ENCODE results near the gene SLC30A2. TPM values are rescaled to one million over a fixed set of nuclear protein-coding genes. Genes with fewer than 3 reads are reported as not detected.
A peak's percentile ranks its signal among the peaks of the same experiment; 100 is the strongest.

Gene SLC30A2
- total RNA-seq, 1 experiment from 2014 or later: 0.35 TPM

GRCh38 chr1:26022404-26022779 lies 23.5 kb downstream of the SLC30A2 start:
- no peak for DNase-seq
- no peak overlapping the region for H3K27ac ChIP-seq (ENCODE audit: insufficient read length, low read depth, low read length)
- no peak overlapping the region for H3K23ac ChIP-seq (ENCODE audit: insufficient read length, low read depth, low read length)
- no peak overlapping the region for H3K14ac ChIP-seq (ENCODE audit: insufficient read depth, low read length)
- H2BK20ac ChIP-seq (ENCODE audit: low read depth, low read length, poor library complexity, severe bottlenecking): no peak overlapping the region
- H2AFZ ChIP-seq (ENCODE audit: low read length): no peak overlapping the region
- WGBS (ENCODE audit: extremely low coverage, insufficient read length, low lambda C conversion rate): no CpG with 5 or more reads among the region's 8 CpGs
- Mint-ChIP-seq H3K27ac (no peak overlapping the region), H3K9me3 (no peaks in the 10 kb centered on the region), H3K27me3 (ENCODE audit: low read depth) (peaks cover 3% of the 10 kb centered on the region), H3K4me3 (peak overlapping the region in 1 of 2 experiments; percentile 89; a peak in 1 of 5 replicates), H3K36me3 (ENCODE audit: insufficient read depth in 1 of 3, low read depth in 3 of 3) (no peaks in the 10 kb centered on the region), H3K4me1 (peaks cover 14 to 31% of the 10 kb centered on the region in 2 experiments)
- H3K23me2 ChIP-seq (ENCODE audit: insufficient read length, low read depth, low read length, poor library complexity, severe bottlenecking): no peaks in the 10 kb centered on the region
- no peak overlapping the region for H3K4me2 ChIP-seq (ENCODE audit: insufficient read depth, insufficient read length, low read length)
- H3K9me3 ChIP-seq (ENCODE audit: control insufficient read depth, low read depth, low read length): no peaks in the 10 kb centered on the region
- H3K18ac ChIP-seq (ENCODE audit: insufficient read length, low read depth, low read length): no peak overlapping the region
- H3K56ac ChIP-seq (ENCODE audit: insufficient read length, low read depth, low read length): no peak overlapping the region
- H2BK15ac ChIP-seq (ENCODE audit: low read depth, low read length): no peak overlapping the region
- H4K91ac ChIP-seq (ENCODE audit: insufficient read length, low read depth, low read length): no peak overlapping the region
- TF ChIP-seq CTCF (conservative IDR thresholded peaks at IDR 0.05): no peak
- H3T11ph ChIP-seq (ENCODE audit: low read length): no peak overlapping the region
- no peak overlapping the region for H4K8ac ChIP-seq (replicated peaks; ENCODE audit: insufficient read length, low read depth, low read length)
- no peak overlapping the region for H2BK5ac ChIP-seq (ENCODE audit: insufficient read length, low read length)
- H2BK12ac ChIP-seq (ENCODE audit: insufficient read length, low read depth, low read length): no peak overlapping the region
- no peak overlapping the region for H3K4ac ChIP-seq (ENCODE audit: low read depth, low read length)
- no peaks in the 10 kb centered on the region for H3K27me3 ChIP-seq (ENCODE audit: insufficient read depth, low read length)
- no peak overlapping the region for H4K5ac ChIP-seq (ENCODE audit: insufficient read length, low read depth, low read length)
- no peaks in the 10 kb centered on the region for H4K20me1 ChIP-seq (ENCODE audit: control insufficient read depth, insufficient read depth, insufficient read length)
- H2BK120ac ChIP-seq (ENCODE audit: low read depth, low read length, poor library complexity, severe bottlenecking): no peak overlapping the region
- no peaks in the 10 kb centered on the region for H3K79me1 ChIP-seq (ENCODE audit: insufficient read depth, low read depth, low read length, poor library complexity, severe bottlenecking)
- no peaks in the 10 kb centered on the region for H3K79me2 ChIP-seq (ENCODE audit: insufficient read depth, low read length)
- no peak overlapping the region for H3K9ac ChIP-seq (ENCODE audit: extremely low read depth, insufficient read length, low read length)
- no peaks in the 10 kb centered on the region for H3K4me1 ChIP-seq (ENCODE audit: insufficient read depth, low read length)
- H2AK5ac ChIP-seq (ENCODE audit: insufficient read length, low read length): no peak overlapping the region
